Activated naive CD4-positive, alpha-beta T cell treated with anti-CD3 and anti-CD28 coated beads, Interleukin-2, amount 10 ng/mL, durations not matched to agents 7 days and 5 days (primary cell): Measurements from ENCODE around the gene MPZL3.
A peak's percentile ranks its signal among the peaks of the same experiment; 100 is the strongest.

Source experiments
- CTCF ChIA-PET: fragments of 350-600 bp; sonication (Branson Sonifier 250); formaldehyde crosslinking; loops from one replicate; lab custom pipeline; 2021; ENCODE audit warnings: antibody characterized with exemption; lab: Charles Lee
- DNase-seq: peaks from one replicate; pipeline ENCODE4 v3.0.0-alpha.2; 2020
- H3K27ac Mint-ChIP-seq: one replicate; pipeline ENCODE4 v1.8.0; 2021; ENCODE audit warnings: mild to moderate bottlenecking, moderate library complexity, mixed read lengths
- H3K27me3 Mint-ChIP-seq: one replicate; pipeline ENCODE4 v1.8.0; 2021; ENCODE audit warnings: mild to moderate bottlenecking, mixed read lengths
- H3K36me3 Mint-ChIP-seq: one replicate; pipeline ENCODE4 v1.8.0; 2021; ENCODE audit warnings: mixed read lengths
- H3K4me1 Mint-ChIP-seq: one replicate; pipeline ENCODE4 v1.8.0; 2021; ENCODE audit warnings: mixed read lengths
- H3K4me3 Mint-ChIP-seq: one replicate; pipeline ENCODE4 v1.8.0; 2021; ENCODE audit warnings: mild to moderate bottlenecking, moderate library complexity, mixed read lengths
- H3K9me3 Mint-ChIP-seq: one replicate; pipeline ENCODE4 v1.8.0; 2021; ENCODE audit warnings: mixed read lengths

MPZL3 gene

GRCh38 chr11:118251858-118252652 lies at the start of gene MPZL3:
TSS of gene MPZL3 (minus strand) at chr11:118252365. CDS start at chr11:118252294, 71 bp downstream.
- DNase-seq = peak; percentile 89
- CTCF ChIA-PET = interaction anchor here (0.9 to 2.3 kb wide), 7 partner anchors 12 to 58 kb away, joined by 3 to 10 read pairs (median 3); partner anchors contain the start of gene MPZL2
- H3K4me1 Mint-ChIP-seq = peaks cover 36% of the 10 kb centered on the region
- peaks cover 16% of the 10 kb centered on the region for H3K36me3 Mint-ChIP-seq
- no peaks in the 10 kb centered on the region for H3K9me3 Mint-ChIP-seq
- peak within 1 kb of the TSS; percentile 95 for H3K27ac Mint-ChIP-seq
- peak within 1 kb of the TSS; percentile 92 for H3K4me3 Mint-ChIP-seq
- no peaks in the 10 kb centered on the region for H3K27me3 Mint-ChIP-seq

- Mint-ChIP-seq H3K4me1 (peaks cover 35% of the 10 kb centered on the region), H3K36me3 (peaks cover 16% of the 10 kb centered on the region), H3K27ac (no peak overlapping the region), H3K4me3 (no peak overlapping the region), H3K9me3 (no peaks in the 10 kb centered on the region), H3K27me3 (peaks cover 4% of the 10 kb centered on the region)
- no peak for DNase-seq
- CTCF ChIA-PET = interaction anchor here (0.6 to 8.0 kb wide), 6 partner anchors 10 to 483 kb away, joined by 3 to 76 read pairs (median 6); partner anchors contain the start of genes CD3D and CD3G
Observed at GRCh38 chr11:118301600-118302195, 49.5 kb upstream of the MPZL3 start.

DNA sequence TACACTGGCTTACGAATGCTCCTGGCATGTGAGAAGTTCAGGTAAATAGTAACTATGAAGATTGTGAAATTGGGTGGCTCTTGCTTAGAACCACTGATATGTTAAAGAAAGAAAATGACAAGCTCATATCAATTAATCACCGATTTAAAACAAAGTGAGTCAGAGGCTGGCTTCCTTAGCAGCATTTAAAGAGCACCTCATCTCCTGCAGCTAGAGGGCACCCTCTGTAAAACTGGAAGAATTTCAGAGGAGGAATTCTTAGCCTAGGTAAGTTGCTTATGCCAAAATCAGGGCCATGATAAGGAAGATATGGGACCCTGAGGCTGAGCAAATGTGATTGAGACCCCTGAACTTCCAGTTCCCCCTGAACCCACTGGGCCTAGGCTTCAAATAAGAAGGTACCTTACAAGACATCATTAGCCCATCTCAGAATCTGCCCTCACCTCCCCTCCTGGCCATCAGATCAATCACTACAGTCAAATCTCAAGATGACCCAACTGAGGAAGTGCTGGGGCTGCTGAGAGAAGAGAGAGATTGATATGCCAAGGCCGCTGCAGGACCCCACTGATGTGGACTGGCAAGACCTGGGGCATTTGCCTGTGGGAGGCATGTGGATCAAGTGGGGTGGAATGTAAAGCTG lies 43.8 kb upstream of the MPZL3 start:
- peak; percentile 64 for DNase-seq
- Mint-ChIP-seq H3K4me1 (peaks cover 13% of the 10 kb centered on the region), H3K27me3 (no peaks in the 10 kb centered on the region), H3K27ac (no peak overlapping the region), H3K4me3 (no peak overlapping the region), H3K36me3 (no peaks in the 10 kb centered on the region), H3K9me3 (no peaks in the 10 kb centered on the region)
- CTCF ChIA-PET = interaction anchor here (0.7 to 8.0 kb wide), 34 partner anchors 9 to 197 kb away, joined by 3 to 89 read pairs (median 5); partner anchors contain the start of genes CD3D, CD3E, CD3G and JAML

- DNase-seq = no peak
- CTCF ChIA-PET = interaction anchor here (0.7 to 8.0 kb wide), 35 partner anchors 10 to 198 kb away, joined by 3 to 89 read pairs (median 5); partner anchors contain the start of genes CD3D, CD3E, CD3G and JAML
- Mint-ChIP-seq H3K27ac (no peak overlapping the region), H3K36me3 (no peaks in the 10 kb centered on the region), H3K9me3 (no peaks in the 10 kb centered on the region), H3K4me3 (no peak overlapping the region), H3K27me3 (no peaks in the 10 kb centered on the region), H3K4me1 (peaks cover 17% of the 10 kb centered on the region)
Observed at GRCh38 chr11:118295199-118295598, 43.0 kb upstream of the MPZL3 start.

DNA sequence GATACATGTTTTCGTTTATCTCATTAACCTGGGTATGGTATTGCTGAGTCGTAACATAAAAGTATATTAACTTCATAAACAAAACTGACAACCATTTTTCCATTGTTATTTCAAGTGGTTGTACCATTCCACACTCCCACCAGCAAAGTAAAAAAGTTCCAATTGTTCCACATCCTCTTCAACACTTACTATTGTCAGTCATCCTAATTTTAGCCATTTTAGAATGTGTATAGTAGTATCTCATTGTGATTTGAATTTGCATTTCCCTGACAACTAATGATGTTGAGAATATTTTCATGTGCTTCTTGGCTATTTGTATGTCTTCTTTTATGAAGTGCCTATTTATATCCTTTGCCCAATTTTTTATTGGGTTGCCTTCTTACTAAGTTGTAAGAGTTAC lies 41.9 kb upstream of the MPZL3 start:
- no peak overlapping the region for H3K4me3 Mint-ChIP-seq
- H3K27me3 Mint-ChIP-seq = no peaks in the 10 kb centered on the region
- no peak for DNase-seq
- CTCF ChIA-PET = interaction anchor here (1.4 to 5.9 kb wide), 3 partner anchors 57 to 149 kb away, joined by 3 to 89 read pairs (median 23); no protein-coding TSS in a partner anchor
- no peak overlapping the region for H3K27ac Mint-ChIP-seq
- peaks cover 19% of the 10 kb centered on the region for H3K4me1 Mint-ChIP-seq
- H3K9me3 Mint-ChIP-seq = peaks cover 2% of the 10 kb centered on the region
- peaks cover 2% of the 10 kb centered on the region for H3K36me3 Mint-ChIP-seq

- no peak for DNase-seq
- CTCF ChIA-PET = interaction anchor here (0.8 to 4.0 kb wide), 19 partner anchors 10 to 147 kb away, joined by 3 to 35 read pairs (median 4); partner anchors contain the start of gene MPZL3
- Mint-ChIP-seq H3K4me1 (peaks cover 19% of the 10 kb centered on the region), H3K9me3 (peaks cover 2% of the 10 kb centered on the region), H3K36me3 (peaks cover 2% of the 10 kb centered on the region), H3K27ac (no peak overlapping the region), H3K4me3 (no peak overlapping the region), H3K27me3 (no peaks in the 10 kb centered on the region)
Observed at GRCh38 chr11:118291477-118292135, 39.4 kb upstream of the MPZL3 start.

DNA sequence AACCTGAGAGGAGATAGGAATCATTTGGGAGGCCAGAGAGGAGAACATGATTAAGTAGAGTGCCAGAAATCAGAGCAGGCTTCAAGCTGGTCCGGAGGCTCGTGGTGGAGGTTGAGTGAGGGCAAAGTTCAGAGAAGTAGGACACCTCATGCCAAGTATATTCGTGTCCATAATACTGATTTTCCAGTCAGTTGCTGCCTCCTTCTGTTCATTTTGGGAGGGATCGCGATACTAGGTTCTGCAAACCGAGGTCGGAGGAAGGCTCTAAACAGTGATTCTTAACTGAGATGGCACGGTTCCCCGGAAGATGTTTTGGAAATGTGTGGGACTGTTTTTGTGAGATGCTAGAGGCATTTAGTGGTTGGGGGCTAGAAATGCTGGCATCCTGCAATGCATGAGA lies 38.8 kb upstream of the MPZL3 start:
- H3K27ac Mint-ChIP-seq = no peak overlapping the region
- peaks cover 2% of the 10 kb centered on the region for H3K36me3 Mint-ChIP-seq
- peaks cover 14% of the 10 kb centered on the region for H3K4me1 Mint-ChIP-seq
- CTCF ChIA-PET = interaction anchor here (0.7 to 4.0 kb wide), 20 partner anchors 11 to 165 kb away, joined by 3 to 35 read pairs (median 4); partner anchors contain the start of gene MPZL3
- DNase-seq = peak; percentile 66
- no peaks in the 10 kb centered on the region for H3K27me3 Mint-ChIP-seq
- peaks cover 2% of the 10 kb centered on the region for H3K9me3 Mint-ChIP-seq
- no peak overlapping the region for H3K4me3 Mint-ChIP-seq

DNA sequence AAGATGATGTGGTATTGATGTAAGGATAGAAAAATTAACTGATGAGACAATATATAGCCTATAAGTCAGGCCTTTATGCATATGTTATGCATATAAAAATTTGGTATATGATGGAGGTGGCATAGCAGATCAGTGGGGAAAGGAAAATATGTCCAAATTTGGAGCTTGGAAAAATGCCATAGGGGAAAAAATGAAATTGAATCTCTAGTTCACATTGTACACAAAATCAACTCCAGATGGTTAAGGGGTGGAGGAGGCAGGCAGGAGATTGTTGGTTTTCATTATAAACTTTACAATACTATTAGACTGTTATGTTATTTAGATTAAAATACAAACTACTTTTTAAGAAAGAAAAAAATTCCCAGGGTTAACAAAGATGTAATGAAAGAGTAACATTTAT lies 37.2 kb upstream of the MPZL3 start:
- Mint-ChIP-seq H3K36me3 (peaks cover 2% of the 10 kb centered on the region), H3K4me3 (no peak overlapping the region), H3K27ac (no peak overlapping the region), H3K4me1 (peaks cover 11% of the 10 kb centered on the region), H3K9me3 (peaks cover 2% of the 10 kb centered on the region), H3K27me3 (no peaks in the 10 kb centered on the region)
- CTCF ChIA-PET = interaction anchor here (1.0 to 4.0 kb wide), 10 partner anchors 15 to 145 kb away, joined by 3 to 35 read pairs (median 4); partner anchors contain the start of gene CD3D
- DNase-seq = no peak

GRCh38 chr11:118287006-118287405 lies 34.8 kb upstream of the MPZL3 start:
- H3K4me3 Mint-ChIP-seq = no peak overlapping the region
- peaks cover 32% of the 10 kb centered on the region for H3K4me1 Mint-ChIP-seq
- H3K9me3 Mint-ChIP-seq = peaks cover 2% of the 10 kb centered on the region
- DNase-seq = no peak
- CTCF ChIA-PET = interaction anchor here (4.0 kb wide), 1 partner anchor 88 kb away, joined by 35 read pairs; no protein-coding TSS in a partner anchor
- H3K36me3 Mint-ChIP-seq = peaks cover 2% of the 10 kb centered on the region
- H3K27me3 Mint-ChIP-seq = no peaks in the 10 kb centered on the region
- H3K27ac Mint-ChIP-seq = no peak overlapping the region

GRCh38 chr11:118286545-118286944 lies 34.4 kb upstream of the MPZL3 start:
- Mint-ChIP-seq H3K36me3 (peaks cover 2% of the 10 kb centered on the region), H3K27ac (no peak overlapping the region), H3K27me3 (no peaks in the 10 kb centered on the region), H3K9me3 (peaks cover 2% of the 10 kb centered on the region), H3K4me3 (no peak overlapping the region), H3K4me1 (peaks cover 35% of the 10 kb centered on the region)
- CTCF ChIA-PET = interaction anchor here (4.0 kb wide), 1 partner anchor 87 kb away, joined by 35 read pairs; no protein-coding TSS in a partner anchor
- DNase-seq = no peak

DNA sequence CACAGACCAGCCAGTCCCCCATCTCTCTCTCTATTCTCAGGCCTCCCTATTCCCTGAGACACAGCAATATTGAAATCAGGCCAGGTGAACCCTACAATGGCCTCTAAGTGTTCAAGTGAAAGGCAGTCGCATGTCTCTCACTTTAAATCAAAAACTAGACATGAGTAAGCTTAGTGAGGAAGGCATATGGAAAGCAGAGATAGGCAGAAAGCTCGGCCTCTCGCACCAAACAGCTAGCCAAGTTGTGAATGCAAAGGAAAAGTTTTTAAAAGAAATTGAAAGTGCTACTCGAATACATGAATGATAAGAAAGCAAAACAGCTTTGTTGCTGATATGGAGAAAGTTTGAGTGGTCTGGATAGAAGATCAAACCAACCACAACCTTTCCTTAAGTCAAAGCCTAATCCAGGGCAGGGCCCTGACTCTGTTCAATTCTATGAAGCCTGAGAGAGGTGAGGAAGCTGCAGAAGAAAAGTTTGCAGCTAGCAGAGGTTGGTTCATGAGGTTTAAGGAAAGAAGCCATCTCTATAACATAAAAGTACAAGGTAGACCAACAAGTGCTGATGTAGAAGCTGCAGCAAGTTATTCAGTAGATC lies 31.7 kb upstream of the MPZL3 start:
- H3K27me3 Mint-ChIP-seq = no peaks in the 10 kb centered on the region
- no peak overlapping the region for H3K4me3 Mint-ChIP-seq
- H3K4me1 Mint-ChIP-seq = peaks cover 39% of the 10 kb centered on the region
- no peak for DNase-seq
- peak overlapping the region; percentile 79 for H3K27ac Mint-ChIP-seq
- no peaks in the 10 kb centered on the region for H3K9me3 Mint-ChIP-seq
- CTCF ChIA-PET = interaction anchor here (1.1 to 4.0 kb wide), 7 partner anchors 12 to 139 kb away, joined by 3 to 23 read pairs (median 3); no protein-coding TSS in a partner anchor
- no peaks in the 10 kb centered on the region for H3K36me3 Mint-ChIP-seq

- CTCF ChIA-PET = interaction anchor here (1.1 to 4.0 kb wide), 8 partner anchors 12 to 138 kb away, joined by 3 to 23 read pairs (median 3); no protein-coding TSS in a partner anchor
- peak overlapping the region; percentile 79 for H3K27ac Mint-ChIP-seq
- no peaks in the 10 kb centered on the region for H3K9me3 Mint-ChIP-seq
- no peaks in the 10 kb centered on the region for H3K27me3 Mint-ChIP-seq
- no peak overlapping the region for H3K4me3 Mint-ChIP-seq
- no peaks in the 10 kb centered on the region for H3K36me3 Mint-ChIP-seq
- no peak for DNase-seq
- H3K4me1 Mint-ChIP-seq = peaks cover 41% of the 10 kb centered on the region
Observed at GRCh38 chr11:118283037-118283636, 31.0 kb upstream of the MPZL3 start.
